ENCODE measurements around the gene SERP2.

DNA sequence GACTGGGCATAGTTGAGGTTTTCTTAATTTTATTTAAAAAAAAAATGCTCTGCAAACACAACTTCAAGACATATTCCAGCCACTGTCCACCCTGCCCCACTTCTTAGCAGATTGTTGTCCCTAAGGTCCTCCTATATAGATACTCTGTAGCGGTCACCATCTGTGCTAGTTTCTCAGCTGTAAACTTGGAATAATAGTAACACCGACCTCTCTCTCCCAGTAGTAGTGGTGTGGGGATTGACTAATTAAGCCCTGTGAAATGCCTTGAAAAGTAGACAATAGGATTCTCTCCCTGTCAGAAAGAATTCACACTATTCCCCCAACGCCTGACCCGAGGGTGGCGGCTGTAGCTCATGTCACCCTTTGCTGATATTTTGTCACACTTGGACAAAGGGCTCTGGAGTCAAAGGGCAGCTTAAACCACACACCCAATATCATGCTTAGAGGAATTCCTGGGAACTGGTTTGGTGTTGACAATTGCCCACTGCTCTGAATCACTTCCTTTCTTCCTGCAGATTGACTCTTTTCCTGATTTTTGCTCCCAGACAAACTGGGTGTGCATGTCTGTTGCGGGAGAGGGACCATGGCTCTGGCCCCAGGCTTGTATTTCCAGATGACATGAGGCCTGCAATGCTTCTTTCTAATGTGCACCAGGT, 9.2 kb upstream of the SERP2 start:
- no peak for TF ChIP-seq CTCF (IDR thresholded peaks at IDR 0.05; ENCODE audit: low read depth, low read length)
- TF ChIP-seq EZH2phosphoT487 (IDR thresholded peaks at IDR 0.05; ENCODE audit: low read depth), result no peak
